ENCODE measurements around the gene RDX. TPM values are rescaled to one million over a fixed set of nuclear protein-coding genes. Genes with fewer than 3 reads are reported as not detected.

Gene RDX
- total RNA-seq, 1 donor from 2014 or later, result 27.9 TPM

DNA sequence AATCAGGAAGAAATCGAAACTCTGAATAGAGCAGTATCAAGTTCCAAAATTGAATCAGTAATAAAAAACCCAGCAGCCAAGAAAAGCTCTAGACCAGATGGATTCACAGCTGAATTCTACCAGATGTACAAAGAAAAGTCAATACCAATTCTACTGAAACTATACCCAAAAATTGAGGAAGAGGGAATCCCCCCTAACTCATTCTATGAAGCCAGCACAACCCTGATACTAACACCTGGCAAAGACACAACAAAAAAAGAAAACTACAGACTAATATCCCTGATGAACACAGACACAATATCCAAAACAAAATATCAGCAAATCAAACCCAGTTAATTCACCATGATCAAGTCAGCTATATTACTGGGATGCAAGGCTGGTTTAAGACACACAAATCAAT, 105.5 kb downstream of the RDX start:
- no peak overlapping the region for H3K4me3 Mint-ChIP-seq
- CTCF ChIA-PET, result no interaction called here

DNA sequence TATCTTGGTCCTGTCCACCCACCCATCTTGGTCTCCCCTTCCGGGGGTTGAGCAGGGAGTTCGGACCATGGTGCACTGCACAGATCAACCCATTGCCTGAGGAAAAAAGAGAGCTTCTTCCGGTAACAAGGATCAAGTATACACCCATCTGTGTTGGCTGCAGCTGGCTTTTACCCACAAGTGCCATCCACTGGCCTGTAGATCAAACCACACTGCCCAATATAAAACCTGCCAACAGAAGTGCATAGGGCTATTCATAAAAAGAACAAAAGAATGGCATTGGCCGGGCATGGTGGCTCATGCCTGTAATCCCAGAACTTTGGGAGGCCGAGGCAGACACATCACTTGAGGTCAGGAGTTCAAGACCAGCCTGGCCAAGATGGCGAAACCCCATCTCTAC, 108.7 kb downstream of the RDX start:
- DNase-seq, result no peak
- Mint-ChIP-seq H3K4me1 (peaks cover 6% of the 10 kb centered on the region), H3K4me3 (no peak overlapping the region), H3K27me3 (peaks cover 32% of the 10 kb centered on the region), H3K36me3 (ENCODE audit: low read depth) (no peaks in the 10 kb centered on the region), H3K27ac (no peak overlapping the region), H3K9me3 (peaks cover 8% of the 10 kb centered on the region)
- POLR2A ChIA-PET, result no interaction called here
- CTCF ChIA-PET, result interaction anchor here (1.1 kb wide), 1 partner anchor 14 kb away, joined by 4 read pairs; no protein-coding TSS in a partner anchor
- intact Hi-C loops (cut with micrococcal nuclease), result no loop called here
- TF ChIP-seq, protein P1, sequence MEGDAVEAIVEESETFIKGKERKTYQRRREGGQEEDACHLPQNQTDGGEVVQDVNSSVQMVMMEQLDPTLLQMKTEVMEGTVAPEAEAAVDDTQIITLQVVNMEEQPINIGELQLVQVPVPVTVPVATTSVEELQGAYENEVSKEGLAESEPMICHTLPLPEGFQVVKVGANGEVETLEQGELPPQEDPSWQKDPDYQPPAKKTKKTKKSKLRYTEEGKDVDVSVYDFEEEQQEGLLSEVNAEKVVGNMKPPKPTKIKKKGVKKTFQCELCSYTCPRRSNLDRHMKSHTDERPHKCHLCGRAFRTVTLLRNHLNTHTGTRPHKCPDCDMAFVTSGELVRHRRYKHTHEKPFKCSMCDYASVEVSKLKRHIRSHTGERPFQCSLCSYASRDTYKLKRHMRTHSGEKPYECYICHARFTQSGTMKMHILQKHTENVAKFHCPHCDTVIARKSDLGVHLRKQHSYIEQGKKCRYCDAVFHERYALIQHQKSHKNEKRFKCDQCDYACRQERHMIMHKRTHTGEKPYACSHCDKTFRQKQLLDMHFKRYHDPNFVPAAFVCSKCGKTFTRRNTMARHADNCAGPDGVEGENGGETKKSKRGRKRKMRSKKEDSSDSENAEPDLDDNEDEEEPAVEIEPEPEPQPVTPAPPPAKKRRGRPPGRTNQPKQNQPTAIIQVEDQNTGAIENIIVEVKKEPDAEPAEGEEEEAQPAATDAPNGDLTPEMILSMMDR (IDR thresholded peaks at IDR 0.05), result no peak
- ATAC-seq (ENCODE audit: low read depth), result no peak

More for the DNA sequence above, 105.5 kb downstream of the RDX start:
- Mint-ChIP-seq H3K4me1 (peaks cover 11% of the 10 kb centered on the region), H3K36me3 (ENCODE audit: low read depth) (no peaks in the 10 kb centered on the region), H3K9me3 (peaks cover 13% of the 10 kb centered on the region), H3K27me3 (peaks cover 34% of the 10 kb centered on the region), H3K27ac (no peak overlapping the region)
- TF ChIP-seq, protein P1 (IDR thresholded peaks at IDR 0.05), result no peak
- intact Hi-C loops (cut with micrococcal nuclease), result loop anchor here (5.0 kb wide), 1 partner anchor 164 kb away; no protein-coding TSS in a partner anchor
- no peak for ATAC-seq (ENCODE audit: low read depth)
- POLR2A ChIA-PET, result no interaction called here
- DNase-seq, result no peak

- CTCF ChIA-PET, result no interaction called here
- DNase-seq, result no peak
Observed at GRCh38 chr11:110186867-110187266, 109.5 kb downstream of the RDX start.

GRCh38 chr11:110186456-110186855, 110.0 kb downstream of the RDX start:
- ATAC-seq (ENCODE audit: low read depth), result no peak
- no peaks in the 10 kb centered on the region for H3K36me3 Mint-ChIP-seq (ENCODE audit: low read depth)

More at GRCh38 chr11:110186867-110187266, 109.5 kb downstream of the RDX start:
- intact Hi-C loops (cut with micrococcal nuclease), result no loop called here
- Mint-ChIP-seq H3K4me1 (no peaks in the 10 kb centered on the region), H3K9me3 (peaks cover 3% of the 10 kb centered on the region), H3K27ac (no peak overlapping the region), H3K36me3 (ENCODE audit: low read depth) (no peaks in the 10 kb centered on the region), H3K4me3 (no peak overlapping the region), H3K27me3 (peaks cover 34% of the 10 kb centered on the region)
- no peak for ATAC-seq (ENCODE audit: low read depth)
- POLR2A ChIA-PET, result no interaction called here
- TF ChIP-seq, protein P1 (IDR thresholded peaks at IDR 0.05), result no peak

GRCh38 chr11:110185599-110185998, 110.8 kb downstream of the RDX start:
- ChIA-PET POLR2A (no interaction called here), CTCF (no interaction called here)
- intact Hi-C loops (cut with micrococcal nuclease), result no loop called here
- TF ChIP-seq, protein P1 (IDR thresholded peaks at IDR 0.05), result no peak
- no peaks in the 10 kb centered on the region for H3K36me3 Mint-ChIP-seq (ENCODE audit: low read depth)
- H3K9me3 Mint-ChIP-seq, result peaks cover 1% of the 10 kb centered on the region
- DNase-seq (no peak), ATAC-seq (ENCODE audit: low read depth) (no peak)
- no peaks in the 10 kb centered on the region for H3K4me1 Mint-ChIP-seq
- H3K4me3 Mint-ChIP-seq, result no peak overlapping the region
- peaks cover 34% of the 10 kb centered on the region for H3K27me3 Mint-ChIP-seq
- H3K27ac Mint-ChIP-seq, result no peak overlapping the region

More at GRCh38 chr11:110186456-110186855, 110.0 kb downstream of the RDX start:
- Mint-ChIP-seq H3K4me1 (no peaks in the 10 kb centered on the region), H3K27me3 (peaks cover 34% of the 10 kb centered on the region), H3K27ac (no peak overlapping the region), H3K9me3 (peaks cover 2% of the 10 kb centered on the region), H3K4me3 (no peak overlapping the region)
- intact Hi-C loops (cut with micrococcal nuclease), result no loop called here
- POLR2A ChIA-PET, result no interaction called here
- TF ChIP-seq, protein P1 (IDR thresholded peaks at IDR 0.05), result no peak
- CTCF ChIA-PET, result no interaction called here
- no peak for DNase-seq

Data from activated B cell treated with CpG ODN at 0.5 μM for 24 hours (primary cell).